A549 treated with RU486 at 1 μM for 4 hours (cell line): ENCODE results near the gene CACNA1F. TPM values are rescaled to one million over a fixed set of nuclear protein-coding genes. Genes with fewer than 3 reads are reported as not detected.

Experiments used
- total RNA-seq: library from RNA; stranded (reverse); fragments of 200-300 nt; extraction: Qiagen RNA extraction; gene quantifications from 5 replicates; pipeline ENCODE4 v1.2.3, GENCODE V29; 2022; ENCODE audit warnings: low read depth

CACNA1F gene
- not detected in 5 replicates for total RNA-seq

GRCh38 chrX:49233176-49233575 lies at the start of gene CACNA1F:
CACNA1F (minus strand) TSS chrX:49233340; CDS start chrX:49233309, 31 bp downstream.

GRCh38 chrX:49269767-49270248 lies 36.7 kb upstream of the CACNA1F start, which contains the start of gene PPP1R3F:
PPP1R3F (plus strand) TSS chrX:49269793; CDS start chrX:49269870, 77 bp downstream.

GRCh38 chrX:49264460-49264859 lies 31.3 kb upstream of the CACNA1F start, which contains the start of gene FOXP3:
FOXP3 (minus strand) TSS chrX:49264710; CDS start chrX:49258505, 6,205 bp downstream.

GRCh38 chrX:49199906-49200771 lies 33.0 kb downstream of the CACNA1F start, which contains the start of gene SYP:
SYP (minus strand) TSS chrX:49200193; CDS start chrX:49200186, 7 bp downstream.

GRCh38 chrX:49186125-49187027 lies 46.8 kb downstream of the CACNA1F start, which contains the start of gene PRICKLE3:
PRICKLE3 (minus strand) TSS chrX:49186373; CDS start chrX:49186297, 76 bp downstream.

GRCh38 chrX:49171752-49172279 lies 61.3 kb downstream of the CACNA1F start, which contains the start of gene PLP2:
PLP2 (plus strand) TSS chrX:49171898; CDS start chrX:49172001, 103 bp downstream.

GRCh38 chrX:49162620-49163019 lies 70.5 kb downstream of the CACNA1F start, which contains the start of gene MAGIX:
MAGIX (plus strand) TSS chrX:49162758; CDS start chrX:49162890, 132 bp downstream.

Other genes starting within 250 kb of the CACNA1F start
- 18.1 to 22.8 TPM (median 21.3 TPM) in 5 replicates for gene GRIPAP1, start 231.1 kb downstream of the CACNA1F start, total RNA-seq
- 47.1 to 58.0 TPM (median 56.5 TPM) in 5 replicates for gene TFE3, start 190.0 kb downstream of the CACNA1F start, total RNA-seq
- 2.8 to 4.2 TPM (median 3.6 TPM) in 5 replicates for gene CCDC120, start 174.3 kb downstream of the CACNA1F start, total RNA-seq
- 36.7 to 46.1 TPM (median 43.4 TPM) in 5 replicates for gene PRAF2, start 159.3 kb downstream of the CACNA1F start, total RNA-seq
- 50.4 to 59.4 TPM (median 54.7 TPM) in 5 replicates for gene WDR45, start 153.5 kb downstream of the CACNA1F start, total RNA-seq
- gene GPKOW, start 109.6 kb downstream of the CACNA1F start, total RNA-seq, result 20.1 to 25.5 TPM (median 23.8 TPM) in 5 replicates
- gene MAGIX, start 70.6 kb downstream of the CACNA1F start, total RNA-seq, result 1.7 to 3.4 TPM (median 2.5 TPM) in 5 replicates
- 315 to 481 TPM (median 431 TPM) in 5 replicates for gene PLP2, start 61.4 kb downstream of the CACNA1F start, total RNA-seq
- 16.1 to 21.8 TPM (median 19.4 TPM) in 5 replicates for gene PRICKLE3, start 47.0 kb downstream of the CACNA1F start, total RNA-seq
- gene SYP, start 33.1 kb downstream of the CACNA1F start, total RNA-seq, result 2.2 to 3.3 TPM (median 2.8 TPM) in 5 replicates
- gene CCDC22, start 2.1 kb upstream of the CACNA1F start, total RNA-seq, result 12.2 to 15.8 TPM (median 14.2 TPM) in 5 replicates
- gene FOXP3, start 31.4 kb upstream of the CACNA1F start, total RNA-seq, result 0.06 to 0.33 TPM (median 0.10 TPM) in 5 replicates
- 2.2 to 3.3 TPM (median 2.3 TPM) in 5 replicates for gene PPP1R3F, start 36.5 kb upstream of the CACNA1F start, total RNA-seq
- not detected in 5 replicates for gene GAGE10, start 70.3 kb upstream of the CACNA1F start, total RNA-seq
- gene GAGE12J, start 88.7 kb upstream of the CACNA1F start, total RNA-seq, result not detected in 5 replicates
- not detected in 5 replicates for gene GAGE13, start 98.2 kb upstream of the CACNA1F start, total RNA-seq